DMS114 treated with DMSO at 0.1 percent for 48 hours (cell line): ENCODE measurements around the gene ACSL6.
"Not testable (repeated sequence)": the region's sequence is repeated elsewhere in the genome, so short reads cannot be mapped to it uniquely, and the experiment has no call there.

Source experiments
- DNase-seq: peaks from one replicate; lab custom pipeline; 2025; ENCODE audit not compliant: unreplicated experiment; lab: John Stamatoyannopoulos, UW

ACSL6 gene

GRCh38 chr5:131947445-131947844 is 64.0 kb downstream of the ACSL6 start:
- DNase-seq, result no peak

DNA sequence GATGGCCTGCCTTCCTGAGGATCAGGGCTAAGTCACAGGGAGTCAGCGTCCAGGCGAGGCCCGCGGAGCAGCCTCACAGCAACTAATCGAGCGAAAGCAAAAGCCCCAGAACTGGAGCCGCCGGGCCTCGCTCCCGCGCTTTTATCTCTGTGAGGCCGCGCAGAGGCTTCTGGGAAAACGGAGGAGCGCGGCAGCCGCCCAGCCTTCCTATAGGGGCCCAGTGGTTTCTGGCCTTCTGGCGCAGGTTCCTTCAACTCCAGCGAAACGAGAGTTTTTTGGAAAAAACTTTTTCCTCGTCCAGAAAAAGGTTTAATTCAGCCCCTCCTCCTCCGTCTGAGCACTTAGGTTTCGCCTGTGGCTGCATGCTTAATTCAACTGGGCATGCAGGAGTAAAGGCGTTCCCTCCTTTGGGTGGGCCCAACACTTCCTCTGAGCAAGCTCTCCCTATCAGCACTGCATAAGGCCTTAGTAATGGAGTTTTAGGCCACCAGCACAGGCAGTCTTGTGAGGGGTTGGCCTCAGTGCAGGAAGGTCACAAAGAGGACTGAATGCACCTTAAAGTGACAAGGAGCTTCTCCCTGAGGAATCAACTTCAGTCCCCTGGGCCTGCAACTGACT is 65.8 kb downstream of the ACSL6 start, which contains the start of gene MEIKIN:
MEIKIN (minus strand) TSS at position 113 of the 618 bp plus-strand sequence. CDS start 158 bp downstream, outside the sequence.
- DNase-seq, result no peak

DNA sequence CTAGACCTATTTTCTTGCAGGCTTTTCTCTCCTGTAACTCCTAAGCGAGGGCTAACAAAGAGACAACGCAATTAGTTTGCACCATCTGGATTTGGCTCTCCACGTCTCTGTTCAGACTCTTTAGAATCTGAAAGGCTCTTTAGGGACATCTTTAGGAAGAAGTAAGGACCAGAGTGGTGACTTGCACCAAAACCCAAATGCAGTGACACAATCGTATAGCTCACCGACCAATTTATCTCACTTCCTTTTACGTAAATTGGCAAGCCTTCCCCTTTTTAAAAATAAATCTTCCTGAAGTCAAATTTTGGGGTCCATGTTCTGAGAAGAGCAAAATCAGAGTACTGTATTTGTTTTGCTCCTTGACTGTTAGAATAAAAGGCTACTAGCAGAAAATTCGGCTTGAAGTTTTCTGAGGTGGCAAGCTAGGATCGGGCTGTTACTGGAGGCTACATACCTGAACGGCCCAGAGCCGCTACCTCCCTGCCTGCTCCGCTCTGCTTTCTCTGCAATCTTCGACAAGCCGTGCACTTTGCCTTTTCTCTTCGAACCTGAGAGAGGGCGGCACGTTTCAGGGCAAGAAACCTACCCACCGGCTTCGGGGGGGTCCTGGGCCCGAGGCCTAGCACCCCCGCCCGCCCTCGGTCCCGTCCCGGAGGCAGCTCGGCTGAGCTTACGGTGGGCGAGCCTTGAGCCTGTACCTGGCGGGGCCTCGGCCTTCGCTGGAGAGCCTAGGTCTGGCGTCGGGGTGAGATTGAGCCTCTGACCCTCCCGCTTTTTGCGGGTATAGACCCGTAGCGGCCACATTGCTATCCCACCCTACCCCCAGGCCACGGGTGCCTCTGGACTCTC is 66.5 kb downstream of the ACSL6 start:
- no peak for DNase-seq

DNA sequence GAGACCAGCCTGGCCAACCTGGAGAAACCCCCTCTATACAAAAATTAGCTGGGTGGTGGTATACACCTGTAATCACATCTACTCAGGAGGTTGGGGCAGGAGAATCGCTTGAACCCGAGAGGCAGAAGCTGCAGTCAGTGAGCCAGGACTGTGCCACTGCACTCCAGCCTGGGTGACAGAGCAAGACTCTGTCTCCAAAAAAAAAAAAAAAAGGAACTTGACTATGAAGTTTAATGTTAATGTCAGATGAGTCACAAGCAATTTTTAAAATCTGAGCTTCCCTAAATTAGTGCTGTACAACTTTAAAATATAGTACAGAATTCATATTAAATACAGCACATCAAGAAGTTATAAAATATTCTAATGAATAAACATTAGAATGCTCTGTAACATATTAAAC is 67.5 kb downstream of the ACSL6 start:
- no peak for DNase-seq

DNA sequence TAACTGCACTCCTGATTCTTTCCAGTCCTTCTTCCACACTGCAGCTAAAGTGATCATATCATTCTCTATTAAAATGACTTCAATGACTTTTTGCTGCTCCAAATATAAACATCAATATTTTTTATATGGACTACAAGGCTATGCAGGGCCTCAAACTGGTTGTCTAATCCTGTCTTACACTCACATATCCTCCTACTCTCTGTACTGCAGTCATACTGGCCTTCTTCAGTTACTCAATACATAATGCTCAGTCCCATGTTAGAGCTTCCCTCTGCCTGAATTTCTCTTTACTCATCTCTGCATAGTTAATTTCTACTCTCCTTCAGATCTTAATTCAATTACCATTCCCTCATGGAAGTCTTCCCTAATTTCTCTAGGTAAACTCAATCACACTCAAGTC is 69.4 kb downstream of the ACSL6 start:
- no peak for DNase-seq

- no peak for DNase-seq
Measured at GRCh38 chr5:131939690-131940345, 71.6 kb downstream of the ACSL6 start.

GRCh38 chr5:131932235-131932634 is 79.2 kb downstream of the ACSL6 start:
- DNase-seq, result no peak

DNA sequence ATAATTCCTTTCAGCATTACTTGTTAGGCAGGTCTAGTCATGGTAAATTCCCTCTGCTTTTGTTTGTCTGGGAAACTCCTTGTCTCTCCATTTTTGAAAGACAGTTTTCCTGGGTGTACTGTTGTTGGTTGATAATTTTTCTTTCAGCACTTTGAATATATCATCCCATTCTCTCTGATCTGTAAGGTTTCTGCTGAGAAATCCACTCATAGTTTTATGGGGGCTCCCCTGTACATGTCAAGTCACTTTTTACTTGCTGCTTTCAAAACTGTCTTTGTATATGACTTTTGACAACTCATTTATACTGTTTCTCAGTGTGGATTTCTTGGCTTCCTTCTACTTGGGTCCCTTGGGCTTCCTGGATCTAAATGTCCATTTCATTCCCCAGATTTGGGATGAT is 82.5 kb downstream of the ACSL6 start:
- no peak for DNase-seq

DNA sequence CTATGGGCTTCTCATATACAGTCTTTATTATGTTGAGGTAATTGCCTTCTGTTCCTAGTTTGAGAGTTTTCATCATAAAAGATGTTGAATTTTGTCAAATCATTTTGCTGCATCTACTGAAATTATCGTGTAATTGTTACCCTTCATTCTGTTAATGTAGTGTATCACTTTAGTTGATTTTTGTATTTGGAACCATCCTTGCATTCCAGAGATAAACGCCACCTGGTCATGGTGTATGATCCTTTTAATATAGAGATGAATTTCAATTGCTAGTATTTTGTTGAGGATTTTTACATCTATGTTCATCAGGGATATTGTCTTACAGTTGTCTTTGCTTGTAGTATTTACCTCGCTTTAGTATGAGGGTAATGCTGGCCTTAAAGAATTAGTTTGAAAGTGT is 85.3 kb downstream of the ACSL6 start:
- no peak for DNase-seq

GRCh38 chr5:131916481-131916880 is 95.0 kb downstream of the ACSL6 start:
- DNase-seq, result no peak

GRCh38 chr5:131914472-131914871 is 97.0 kb downstream of the ACSL6 start:
- DNase-seq, result no peak

DNA sequence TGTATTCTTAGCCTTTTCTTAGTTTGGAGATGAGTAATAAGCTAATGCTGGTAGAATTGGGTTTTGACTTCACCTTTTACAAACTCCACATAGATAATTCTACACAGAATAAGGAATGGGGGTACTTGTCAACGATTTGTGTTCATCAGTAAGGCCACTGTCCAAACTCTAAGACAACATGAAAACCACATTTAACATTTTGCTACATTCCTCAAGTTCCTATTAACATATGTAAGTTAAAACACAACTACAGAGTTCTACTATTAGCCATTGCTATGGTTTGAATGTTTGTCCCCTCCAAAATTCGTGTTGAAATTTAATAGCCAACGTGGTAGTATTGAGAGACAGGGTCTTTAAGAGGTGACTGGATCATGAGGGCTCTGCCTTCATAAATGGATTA is 97.9 kb downstream of the ACSL6 start:
- DNase-seq, result no peak

- no peak for DNase-seq
Measured at GRCh38 chr5:131906668-131907067, 104.8 kb downstream of the ACSL6 start.

GRCh38 chr5:131902266-131902665 is 109.2 kb downstream of the ACSL6 start:
- not testable (repeated sequence) for DNase-seq
